PC-9 (cell line): Measurements from ENCODE around the gene KIF5A. TPM values are rescaled to one million over a fixed set of nuclear protein-coding genes. Genes with fewer than 3 reads are reported as not detected.

Source experiments
- BruUV-seq: library from RNA; stranded (reverse); fragments of 400-500 nt; replicated peaks from 2 replicates; lab custom pipeline; 2021; lab: Mats Ljungman, UMichigan
- CTCF ChIA-PET: fragments of 300-600 bp; sonication (Branson Sonifier 250); formaldehyde crosslinking; loops from one replicate; lab custom pipeline; 2022; ENCODE audit warnings: antibody characterized with exemption; lab: Charles Lee
- POLR2A ChIA-PET: fragments of 300-600 bp; sonication (Branson Sonifier 250); formaldehyde crosslinking; loops from one replicate; lab custom pipeline; 2022; ENCODE audit warnings: antibody characterized with exemption; ENCODE audit not compliant: unreplicated experiment; lab: Charles Lee
- DNase-seq, 2 experiments: peaks; one replicate each; pipeline versions ENCODE4 v3.0.0 to v3.0.0-alpha.2; 2015 to 2022; ENCODE audit warnings: mixed read lengths in 1 of 2
- H2AFZ ChIP-seq: fragments of 200-600 bp; sonication (generic); 2 replicates; pipeline ENCODE4 v1.8.1; 2017; ENCODE audit warnings: antibody characterized with exemption
- H3F3A ChIP-seq: fragments of 200-600 bp; sonication (generic); 2 replicates; pipeline ENCODE4 v1.8.1; 2017; ENCODE audit warnings: antibody characterized with exemption, mild to moderate bottlenecking, low read depth; ENCODE audit not compliant: insufficient read depth
- H3K27ac ChIP-seq: fragments of 200-600 bp; sonication (generic); 2 replicates; pipeline ENCODE4 v1.6.1; 2016; ENCODE audit warnings: mixed run types
- H3K27me3 ChIP-seq: fragments of 200-600 bp; sonication (generic); 2 replicates; pipeline ENCODE4 v1.6.1; 2016; ENCODE audit warnings: low read depth, mixed run types; ENCODE audit not compliant: insufficient read depth
- H3K36me3 ChIP-seq: fragments of 200-600 bp; sonication (generic); 2 replicates; pipeline ENCODE4 v1.6.1; 2016; ENCODE audit warnings: low read depth, mixed run types
- H3K4me1 ChIP-seq: fragments of 200-600 bp; sonication (generic); replicated peaks from 2 replicates; pipeline ENCODE4 v1.6.1; 2016; ENCODE audit warnings: mixed run types; ENCODE audit not compliant: insufficient read depth
- H3K4me2 ChIP-seq: fragments of 200-600 bp; sonication (generic); 2 replicates; pipeline ENCODE4 v1.6.1; 2017; ENCODE audit warnings: mixed run types
- H3K4me3 ChIP-seq: fragments of 200-600 bp; sonication (generic); 2 replicates; pipeline ENCODE4 v1.6.1; 2016; ENCODE audit warnings: mixed run types
- H3K79me2 ChIP-seq: fragments of 200-600 bp; sonication (generic); 2 replicates; pipeline ENCODE4 v1.6.1; 2017; ENCODE audit warnings: low read depth, mixed run types
- H3K9me2 ChIP-seq: fragments of 200-600 bp; sonication (generic); 2 replicates; pipeline ENCODE4 v1.8.1; 2017; ENCODE audit warnings: mild to moderate bottlenecking; ENCODE audit not compliant: insufficient read depth
- H3K9me3 ChIP-seq: fragments of 200-600 bp; sonication (generic); 2 replicates; pipeline ENCODE4 v1.8.1; 2016; ENCODE audit warnings: low read depth; ENCODE audit not compliant: insufficient read depth
- H4K20me1 ChIP-seq: fragments of 200-600 bp; sonication (generic); 2 replicates; pipeline ENCODE4 v1.8.1; 2017; ENCODE audit not compliant: insufficient read depth
- EZH2 ChIP-seq: fragments of 200-600 bp; sonication (generic); IDR thresholded peaks from 2 replicates; pipeline ENCODE4 v1.8.0; 2017; ENCODE audit warnings: antibody characterized with exemption, low read depth
- intact Hi-C: fragments of 100-400 bp; cut with micrococcal nuclease; formaldehyde crosslinking; loops from one replicate; pipeline ENCODE4 v1.10.0; 2022; ENCODE audit not compliant: unreplicated experiment
- total RNA-seq: library from RNA; stranded (reverse); gene quantifications from 2 replicates; pipeline ENCODE4 v1.2.3, GENCODE V29; 2021
- TF ChIP-seq, protein P1 (sequence below): fragments of 200-600 bp; sonication (generic); conservative IDR thresholded peaks from 2 replicates; pipeline ENCODE4 v1.6.1; 2017; ENCODE audit warnings: mixed run types, antibody characterized with exemption, mild to moderate bottlenecking, moderate library complexity

KIF5A gene
- total RNA-seq, 1 experiment from 2014 or later, result 0.07 TPM

DNA sequence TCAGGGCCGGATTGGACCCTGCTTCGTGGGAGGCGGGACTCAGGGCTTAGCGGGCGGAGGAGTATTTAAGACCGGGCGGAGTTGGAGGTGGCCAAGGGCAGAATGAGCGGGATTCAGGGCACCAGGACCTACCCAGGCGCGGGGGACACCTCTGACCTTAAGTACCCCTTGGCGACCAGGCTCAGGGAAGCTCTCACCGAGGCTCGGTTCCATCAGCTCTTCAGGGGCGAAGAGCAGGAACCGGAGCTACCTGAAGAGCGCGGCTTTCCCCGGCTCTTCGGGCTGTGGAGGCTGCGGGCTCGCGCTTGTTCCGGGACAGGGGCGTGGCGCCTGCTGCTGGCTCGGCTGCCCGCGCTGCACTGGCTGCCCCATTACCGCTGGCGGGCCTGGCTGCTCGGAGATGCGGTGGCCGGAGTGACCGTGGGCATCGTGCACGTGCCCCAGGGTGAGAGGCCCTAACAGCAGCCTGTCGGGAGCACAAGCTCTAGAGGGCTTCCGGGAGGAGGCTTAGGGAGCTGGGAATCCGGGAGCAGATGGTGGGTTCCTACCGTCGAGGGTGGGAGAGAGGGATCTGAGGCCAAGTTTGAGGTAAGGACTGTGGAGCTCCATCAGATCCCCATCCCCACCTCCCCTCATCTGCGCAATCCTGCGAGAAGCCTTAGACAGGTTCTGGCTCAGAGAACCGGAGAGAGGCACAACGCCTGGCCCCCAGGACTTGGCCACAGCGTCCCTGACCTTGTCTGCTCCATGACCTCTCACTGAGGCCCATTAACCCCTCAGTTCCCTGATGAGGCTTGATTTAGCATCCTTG is 69.8 kb downstream of the KIF5A start:
- Histone ChIP-seq H3K27me3 (peaks cover 95% of the 10 kb centered on the region), H3K4me2 (no peak overlapping the region), H2AFZ (no peak overlapping the region), H3K79me2 (no peaks in the 10 kb centered on the region), H3K9me2 (no peaks in the 10 kb centered on the region), H3F3A (no peaks in the 10 kb centered on the region), H3K9me3 (no peaks in the 10 kb centered on the region), H3K4me3 (no peak overlapping the region), H3K4me1 (no peaks in the 10 kb centered on the region), H3K36me3 (no peaks in the 10 kb centered on the region), H3K27ac (no peak overlapping the region), H4K20me1 (no peaks in the 10 kb centered on the region)
- ChIA-PET POLR2A (interaction anchor here (0.6 kb wide), 1 partner anchor 101 kb away, joined by 3 read pairs; no protein-coding TSS in a partner anchor), CTCF (no interaction called here)
- no peak for DNase-seq
- intact Hi-C loops, result no loop called here
- no TSS peak for BruUV-seq
- TF ChIP-seq, protein P1, sequence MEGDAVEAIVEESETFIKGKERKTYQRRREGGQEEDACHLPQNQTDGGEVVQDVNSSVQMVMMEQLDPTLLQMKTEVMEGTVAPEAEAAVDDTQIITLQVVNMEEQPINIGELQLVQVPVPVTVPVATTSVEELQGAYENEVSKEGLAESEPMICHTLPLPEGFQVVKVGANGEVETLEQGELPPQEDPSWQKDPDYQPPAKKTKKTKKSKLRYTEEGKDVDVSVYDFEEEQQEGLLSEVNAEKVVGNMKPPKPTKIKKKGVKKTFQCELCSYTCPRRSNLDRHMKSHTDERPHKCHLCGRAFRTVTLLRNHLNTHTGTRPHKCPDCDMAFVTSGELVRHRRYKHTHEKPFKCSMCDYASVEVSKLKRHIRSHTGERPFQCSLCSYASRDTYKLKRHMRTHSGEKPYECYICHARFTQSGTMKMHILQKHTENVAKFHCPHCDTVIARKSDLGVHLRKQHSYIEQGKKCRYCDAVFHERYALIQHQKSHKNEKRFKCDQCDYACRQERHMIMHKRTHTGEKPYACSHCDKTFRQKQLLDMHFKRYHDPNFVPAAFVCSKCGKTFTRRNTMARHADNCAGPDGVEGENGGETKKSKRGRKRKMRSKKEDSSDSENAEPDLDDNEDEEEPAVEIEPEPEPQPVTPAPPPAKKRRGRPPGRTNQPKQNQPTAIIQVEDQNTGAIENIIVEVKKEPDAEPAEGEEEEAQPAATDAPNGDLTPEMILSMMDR, result no peak
- TF ChIP-seq EZH2, result no peak

DNA sequence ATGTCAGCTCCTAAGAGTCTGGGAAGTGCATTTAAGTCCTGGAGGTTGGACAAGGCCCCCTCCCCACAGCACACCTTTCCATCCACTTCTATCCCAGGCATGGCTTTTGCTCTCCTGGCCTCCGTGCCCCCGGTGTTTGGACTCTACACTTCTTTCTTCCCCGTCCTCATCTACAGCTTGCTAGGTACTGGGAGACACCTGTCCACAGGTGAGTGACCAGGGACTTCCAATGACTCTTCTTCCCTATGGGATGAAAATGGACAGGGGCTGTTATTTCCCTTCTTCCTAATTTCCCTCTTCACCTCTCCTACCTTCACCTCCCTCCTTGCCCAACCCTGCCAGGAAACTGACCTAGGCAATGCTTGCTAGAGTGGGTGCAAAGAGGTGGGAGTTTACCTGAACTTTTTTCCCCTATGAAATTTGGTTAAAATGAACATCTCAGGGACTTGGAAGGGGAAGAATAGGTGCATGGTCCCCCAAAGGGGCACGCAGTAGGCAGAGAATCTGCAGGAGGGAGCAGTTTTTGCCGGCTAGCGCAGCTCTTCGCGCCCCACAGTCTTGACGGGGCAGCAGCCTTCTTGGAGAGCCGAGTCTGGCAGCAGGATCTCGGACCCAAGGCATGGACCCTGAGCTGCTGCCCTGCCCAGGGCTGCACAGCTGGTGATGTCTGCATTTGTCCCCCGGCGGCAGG is 70.5 kb downstream of the KIF5A start:
- Histone ChIP-seq H3K36me3 (no peaks in the 10 kb centered on the region), H3K27ac (no peak overlapping the region), H3F3A (no peaks in the 10 kb centered on the region), H3K9me2 (no peaks in the 10 kb centered on the region), H3K27me3 (peaks cover 88% of the 10 kb centered on the region), H3K4me1 (no peaks in the 10 kb centered on the region), H3K9me3 (no peaks in the 10 kb centered on the region), H4K20me1 (no peaks in the 10 kb centered on the region), H3K4me2 (no peak overlapping the region), H2AFZ (no peak overlapping the region), H3K4me3 (no peak overlapping the region), H3K79me2 (no peaks in the 10 kb centered on the region)
- ChIA-PET CTCF (interaction anchor here (0.6 kb wide), 1 partner anchor 45 kb away, joined by 3 read pairs; no protein-coding TSS in a partner anchor), POLR2A (interaction anchor here (0.6 kb wide), 1 partner anchor 102 kb away, joined by 3 read pairs; no protein-coding TSS in a partner anchor)
- no peak for DNase-seq
- intact Hi-C loops, result no loop called here
- TF ChIP-seq, protein P1, result no peak
- no peak for TF ChIP-seq EZH2
- BruUV-seq, result no TSS peak

DNA sequence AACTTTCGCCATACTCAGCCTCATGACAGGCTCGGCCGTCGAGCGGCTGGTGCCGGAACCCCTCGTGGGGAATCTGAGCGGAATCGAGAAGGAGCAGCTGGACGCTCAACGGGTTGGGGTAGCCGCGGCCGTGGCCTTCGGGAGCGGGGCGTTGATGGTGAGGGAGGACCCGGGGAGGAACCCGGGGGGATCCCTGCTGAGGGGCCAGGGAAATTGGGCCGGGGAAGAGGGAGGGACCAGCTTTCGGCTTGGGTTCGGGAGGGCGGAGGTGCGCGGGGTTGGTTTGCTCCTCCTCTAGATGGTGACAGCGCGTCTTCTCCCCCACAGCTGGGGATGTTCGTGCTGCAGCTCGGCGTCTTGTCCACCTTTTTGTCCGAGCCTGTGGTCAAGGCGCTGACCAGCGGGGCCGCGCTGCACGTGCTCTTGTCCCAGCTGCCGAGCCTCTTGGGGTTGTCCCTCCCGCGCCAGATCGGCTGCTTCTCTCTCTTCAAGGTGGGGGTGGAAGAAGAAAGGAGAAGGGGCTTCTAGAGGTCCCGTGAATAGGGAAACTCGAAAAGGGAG is 71.2 kb downstream of the KIF5A start:
- Histone ChIP-seq H3K4me3 (no peak overlapping the region), H3K9me3 (no peaks in the 10 kb centered on the region), H2AFZ (no peak overlapping the region), H3K27me3 (peaks cover 81% of the 10 kb centered on the region), H3K27ac (no peak overlapping the region), H3F3A (no peaks in the 10 kb centered on the region), H3K36me3 (no peaks in the 10 kb centered on the region), H4K20me1 (no peaks in the 10 kb centered on the region), H3K4me1 (no peaks in the 10 kb centered on the region), H3K79me2 (no peaks in the 10 kb centered on the region), H3K9me2 (no peaks in the 10 kb centered on the region), H3K4me2 (no peak overlapping the region)
- intact Hi-C loops, result loop anchor here (1.0 kb wide), 1 partner anchor 38 kb away; no protein-coding TSS in a partner anchor
- DNase-seq, result no peak
- TF ChIP-seq, protein P1, result no peak
- TF ChIP-seq EZH2, result no peak
- ChIA-PET CTCF (no interaction called here), POLR2A (no interaction called here)
- BruUV-seq, result no TSS peak
